ENCODE results near the gene SCN5A.
"Not testable (repeated sequence)": the region's sequence is repeated elsewhere in the genome, so short reads cannot be mapped to it uniquely, and the experiment has no call there.

Gene SCN5A

GRCh38 chr3:38579141-38579540 lies 70.3 kb downstream of the SCN5A start:
- no peak for DNase-seq (ENCODE audit: low read depth in 2 of 2)

GRCh38 chr3:38578551-38578950 lies 70.9 kb downstream of the SCN5A start:
- no peak for DNase-seq (ENCODE audit: low read depth in 2 of 2)

- DNase-seq (ENCODE audit: low read depth in 2 of 2) = no peak
Observed at GRCh38 chr3:38578081-38578475, 71.4 kb downstream of the SCN5A start.

- DNase-seq (ENCODE audit: low read depth in 2 of 2) = no peak
Observed at GRCh38 chr3:38577371-38578080, 72.0 kb downstream of the SCN5A start.

- DNase-seq (ENCODE audit: low read depth in 2 of 2) = no peak
Observed at GRCh38 chr3:38576526-38577370, 72.7 kb downstream of the SCN5A start.

- DNase-seq (ENCODE audit: low read depth in 2 of 2) = no peak
Observed at GRCh38 chr3:38576131-38576525, 73.4 kb downstream of the SCN5A start.

GRCh38 chr3:38575279-38575843 lies 74.1 kb downstream of the SCN5A start:
- no peak for DNase-seq (ENCODE audit: low read depth in 2 of 2)

GRCh38 chr3:38574411-38575278 lies 74.8 kb downstream of the SCN5A start:
- no peak for DNase-seq (ENCODE audit: low read depth in 2 of 2)

GRCh38 chr3:38573556-38573955 lies 75.9 kb downstream of the SCN5A start:
- DNase-seq (ENCODE audit: low read depth in 2 of 2) = no peak

GRCh38 chr3:38573111-38573510 lies 76.4 kb downstream of the SCN5A start:
- DNase-seq (ENCODE audit: low read depth in 2 of 2) = no peak

- no peak for DNase-seq (ENCODE audit: low read depth in 2 of 2)
Observed at GRCh38 chr3:38567498-38567897, 82.0 kb downstream of the SCN5A start.

GRCh38 chr3:38566794-38567193 lies 82.7 kb downstream of the SCN5A start:
- DNase-seq (ENCODE audit: low read depth in 2 of 2) = not testable (repeated sequence)

- DNase-seq (ENCODE audit: low read depth in 2 of 2) = no peak
Observed at GRCh38 chr3:38566215-38566528, 83.3 kb downstream of the SCN5A start.

- no peak for DNase-seq (ENCODE audit: low read depth in 2 of 2)
Observed at GRCh38 chr3:38565339-38566214, 83.9 kb downstream of the SCN5A start.

- no peak for DNase-seq (ENCODE audit: low read depth in 2 of 2)
Observed at GRCh38 chr3:38564631-38565338, 84.7 kb downstream of the SCN5A start.

GRCh38 chr3:38563886-38564270 lies 85.6 kb downstream of the SCN5A start:
- DNase-seq (ENCODE audit: low read depth in 2 of 2) = no peak

GRCh38 chr3:38563070-38563885 lies 86.2 kb downstream of the SCN5A start:
- DNase-seq (ENCODE audit: low read depth in 2 of 2) = no peak

GRCh38 chr3:38562467-38562925 lies 87.0 kb downstream of the SCN5A start:
- DNase-seq (ENCODE audit: low read depth in 2 of 2) = no peak

- DNase-seq (ENCODE audit: low read depth in 2 of 2) = no peak
Observed at GRCh38 chr3:38561746-38562466, 87.6 kb downstream of the SCN5A start.

Data from stimulated activated CD8-positive, alpha-beta memory T cell treated with anti-CD3 and anti-CD28 coated beads, Interleukin-15, amount 100 ng/mL, for 48 hours (primary cell).